Measurements from ENCODE around the gene CFAP20DC.
"Not testable (repeated sequence)": the region's sequence is repeated elsewhere in the genome, so short reads cannot be mapped to it uniquely, and the experiment has no call there.

GRCh38 chr3:58967866-58968265, 82.0 kb downstream of the CFAP20DC start:
- TF ChIP-seq CTCF (IDR thresholded peaks at IDR 0.05; ENCODE audit: control extremely low read depth in 1 of 3, insufficient read depth in 1 of 3, low read depth in 1 of 3, low read length in 3 of 3); RXRA (IDR thresholded peaks at IDR 0.05; ENCODE audit: insufficient read depth, low read depth, low read length); ATF2 (IDR thresholded peaks at IDR 0.05; ENCODE audit: low read length); EZH2 (IDR thresholded peaks at IDR 0.05; ENCODE audit: low read depth, low read length, severe bottlenecking); RAD21 (IDR thresholded peaks at IDR 0.05 in 1 of 2, conservative IDR thresholded peaks at IDR 0.05 in 1 of 2; ENCODE audit: low read depth in 2 of 2, low read length in 2 of 2); EGR1 (IDR thresholded peaks at IDR 0.05; ENCODE audit: borderline replicate concordance, low read depth, low read length); POLR2AphosphoS5 (IDR thresholded peaks at IDR 0.05; ENCODE audit: low read depth, low read length); BRCA1 (IDR thresholded peaks at IDR 0.05; ENCODE audit: low read depth, low read length); TAF1 (IDR thresholded peaks at IDR 0.05; ENCODE audit: low read depth, low read length); KDM5A (IDR thresholded peaks at IDR 0.05; ENCODE audit: low read length); JUN (IDR thresholded peaks at IDR 0.05; ENCODE audit: low read depth, low read length); YY1 (IDR thresholded peaks at IDR 0.05; ENCODE audit: low read depth, low read length); PHF8 (conservative IDR thresholded peaks at IDR 0.05; ENCODE audit: low read depth, low read length): not testable (repeated sequence)

Data from H1 (cell line).